ENCODE measurements around the gene DPYD. TPM values are rescaled to one million over a fixed set of nuclear protein-coding genes. Genes with fewer than 3 reads are reported as not detected.

Gene DPYD
- total RNA-seq, 2 donors from 2014 or later, result 4.9 to 11.7 TPM

GRCh38 chr1:97812076-97812475 is 108.8 kb downstream of the DPYD start:
- H3K4me1 ChIP-seq, result no peaks in the 10 kb centered on the region
- intact Hi-C loops (cut with DNase I), result no loop called here
- DNase-seq, result no peak
- H3K9ac ChIP-seq (ENCODE audit: low read depth in 2 of 2, low read length in 2 of 2), result no peak overlapping the region
- no peaks in the 10 kb centered on the region for H3K27me3 ChIP-seq
- no peaks in the 10 kb centered on the region for H3K9me3 ChIP-seq
- no peaks in the 10 kb centered on the region for H3K36me3 ChIP-seq
- no peak overlapping the region for H3K27ac ChIP-seq
- no peak overlapping the region for H3K4me3 ChIP-seq
- no peak for TF ChIP-seq CTCF (IDR thresholded peaks at IDR 0.05)

GRCh38 chr1:97806996-97807520 is 113.8 kb downstream of the DPYD start:
- no peak for DNase-seq
- no peaks in the 10 kb centered on the region for H3K4me1 ChIP-seq
- H3K36me3 ChIP-seq, result no peaks in the 10 kb centered on the region
- H3K9ac ChIP-seq (ENCODE audit: low read depth in 2 of 2, low read length in 2 of 2), result no peak overlapping the region
- H3K4me3 ChIP-seq, result no peak overlapping the region
- H3K27me3 ChIP-seq, result no peaks in the 10 kb centered on the region
- intact Hi-C loops (cut with DNase I), result no loop called here
- H3K9me3 ChIP-seq, result no peaks in the 10 kb centered on the region
- TF ChIP-seq CTCF (IDR thresholded peaks at IDR 0.05), result no peak
- H3K27ac ChIP-seq, result no peak overlapping the region

DNA sequence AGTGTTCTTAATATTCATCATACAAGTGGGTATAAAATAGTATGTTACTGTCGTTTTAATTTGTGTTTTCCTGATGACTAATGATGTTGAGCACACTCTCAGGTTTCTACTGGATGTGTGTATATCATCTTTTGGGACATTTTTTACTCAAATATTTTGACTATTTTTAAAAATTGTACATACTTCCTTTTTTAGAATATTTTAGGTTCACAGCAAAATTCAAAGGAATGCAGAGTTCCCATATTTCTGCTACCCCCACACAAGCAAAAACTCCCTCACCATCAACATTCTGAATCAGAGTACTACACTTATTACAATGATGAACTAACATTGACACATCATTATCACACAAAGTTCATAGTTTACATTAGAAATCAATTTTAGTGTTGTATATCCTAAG is 114.5 kb downstream of the DPYD start:
- Histone ChIP-seq H3K9ac (ENCODE audit: low read depth in 2 of 2, low read length in 2 of 2) (no peak overlapping the region), H3K27ac (no peak overlapping the region), H3K4me1 (no peaks in the 10 kb centered on the region), H3K27me3 (no peaks in the 10 kb centered on the region), H3K4me3 (no peak overlapping the region), H3K36me3 (no peaks in the 10 kb centered on the region), H3K9me3 (no peaks in the 10 kb centered on the region)
- no peak for DNase-seq
- no peak for TF ChIP-seq CTCF (IDR thresholded peaks at IDR 0.05)
- intact Hi-C loops (cut with DNase I), result no loop called here

- no peak for TF ChIP-seq CTCF (IDR thresholded peaks at IDR 0.05)
- Histone ChIP-seq H3K27me3 (no peaks in the 10 kb centered on the region), H3K27ac (no peak overlapping the region), H3K9me3 (no peaks in the 10 kb centered on the region), H3K36me3 (no peaks in the 10 kb centered on the region), H3K4me3 (no peak overlapping the region), H3K9ac (ENCODE audit: low read depth in 2 of 2, low read length in 2 of 2) (no peak overlapping the region), H3K4me1 (no peaks in the 10 kb centered on the region)
- intact Hi-C loops (cut with DNase I), result no loop called here
- DNase-seq, result no peak
Measured at GRCh38 chr1:97805093-97805492, 115.7 kb downstream of the DPYD start.

GRCh38 chr1:97803026-97803425 is 117.8 kb downstream of the DPYD start:
- no peak for DNase-seq
- TF ChIP-seq CTCF (IDR thresholded peaks at IDR 0.05), result no peak
- H3K27ac ChIP-seq, result no peak overlapping the region
- H3K9ac ChIP-seq (ENCODE audit: low read depth in 2 of 2, low read length in 2 of 2), result no peak overlapping the region
- intact Hi-C loops (cut with DNase I), result no loop called here
- H3K27me3 ChIP-seq, result no peaks in the 10 kb centered on the region
- no peaks in the 10 kb centered on the region for H3K4me1 ChIP-seq
- no peak overlapping the region for H3K4me3 ChIP-seq
- no peaks in the 10 kb centered on the region for H3K36me3 ChIP-seq
- no peaks in the 10 kb centered on the region for H3K9me3 ChIP-seq

Measured in colonic mucosa (tissue), 4 donors.